AG04449 (cell line): ENCODE data around the gene SEPTIN5.

Experiments
- CTCF ChIA-PET: fragments of 350-600 bp; formaldehyde crosslinking; extraction: SDS; loops from one replicate; lab custom pipeline; 2021; ENCODE audit warnings: antibody characterized with exemption; lab: Yijun Ruan, JAX
- POLR2A ChIA-PET: fragments of 400-600, 350-600 bp; formaldehyde crosslinking; extraction: SDS; loops from one replicate; lab custom pipeline; 2020; ENCODE audit warnings: antibody characterized with exemption, inconsistent platforms; lab: Yijun Ruan, JAX
- DNase-seq: peaks from one replicate; pipeline ENCODE4 v3.0.0-alpha.2; 2010; ENCODE audit warnings: low read depth, low spot score
- H3K4me3 ChIP-seq: 2 replicates; pipeline ENCODE4 v1.5.1; 2011; ENCODE audit warnings: low read depth, mild to moderate bottlenecking, control low read depth, low read length
- TF ChIP-seq, protein P1 (sequence below): IDR thresholded peaks from one replicate; pipeline ENCODE4 v1.5.1; 2011; ENCODE audit warnings: mild to moderate bottlenecking, moderate library complexity, low read length, control low read depth, inconsistent platforms; ENCODE audit not compliant: insufficient read depth; ENCODE audit errors: missing control alignments

Gene SEPTIN5

DNA sequence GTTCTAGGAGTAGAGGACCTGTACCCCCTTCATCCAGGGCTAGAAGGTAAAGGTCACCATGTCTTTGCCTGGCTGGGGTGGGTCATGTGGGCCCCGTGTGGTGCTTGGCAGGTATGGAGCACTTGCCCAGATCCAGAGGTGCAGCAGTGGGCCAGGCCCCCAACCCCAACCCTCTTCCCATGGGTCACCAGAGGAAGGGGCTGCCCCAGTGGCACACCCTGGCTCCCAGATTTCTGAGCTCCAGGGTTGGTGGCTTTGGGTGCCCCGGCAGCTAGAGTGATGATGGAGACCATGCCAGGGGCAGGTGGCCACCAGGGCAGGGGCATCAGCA is 6.7 kb downstream of the SEPTIN5 start:
- TF ChIP-seq, protein P1, sequence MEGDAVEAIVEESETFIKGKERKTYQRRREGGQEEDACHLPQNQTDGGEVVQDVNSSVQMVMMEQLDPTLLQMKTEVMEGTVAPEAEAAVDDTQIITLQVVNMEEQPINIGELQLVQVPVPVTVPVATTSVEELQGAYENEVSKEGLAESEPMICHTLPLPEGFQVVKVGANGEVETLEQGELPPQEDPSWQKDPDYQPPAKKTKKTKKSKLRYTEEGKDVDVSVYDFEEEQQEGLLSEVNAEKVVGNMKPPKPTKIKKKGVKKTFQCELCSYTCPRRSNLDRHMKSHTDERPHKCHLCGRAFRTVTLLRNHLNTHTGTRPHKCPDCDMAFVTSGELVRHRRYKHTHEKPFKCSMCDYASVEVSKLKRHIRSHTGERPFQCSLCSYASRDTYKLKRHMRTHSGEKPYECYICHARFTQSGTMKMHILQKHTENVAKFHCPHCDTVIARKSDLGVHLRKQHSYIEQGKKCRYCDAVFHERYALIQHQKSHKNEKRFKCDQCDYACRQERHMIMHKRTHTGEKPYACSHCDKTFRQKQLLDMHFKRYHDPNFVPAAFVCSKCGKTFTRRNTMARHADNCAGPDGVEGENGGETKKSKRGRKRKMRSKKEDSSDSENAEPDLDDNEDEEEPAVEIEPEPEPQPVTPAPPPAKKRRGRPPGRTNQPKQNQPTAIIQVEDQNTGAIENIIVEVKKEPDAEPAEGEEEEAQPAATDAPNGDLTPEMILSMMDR = no peak
- no peak overlapping the region; the same call in 1 of the 2 replicates for H3K4me3 ChIP-seq
- POLR2A ChIA-PET = no interaction called here
- CTCF ChIA-PET = interaction anchor here (0.8 to 3.4 kb wide), 2 partner anchors 10 to 89 kb away, joined by 3 to 32 read pairs; no protein-coding TSS in a partner anchor
- no peak for DNase-seq

DNA sequence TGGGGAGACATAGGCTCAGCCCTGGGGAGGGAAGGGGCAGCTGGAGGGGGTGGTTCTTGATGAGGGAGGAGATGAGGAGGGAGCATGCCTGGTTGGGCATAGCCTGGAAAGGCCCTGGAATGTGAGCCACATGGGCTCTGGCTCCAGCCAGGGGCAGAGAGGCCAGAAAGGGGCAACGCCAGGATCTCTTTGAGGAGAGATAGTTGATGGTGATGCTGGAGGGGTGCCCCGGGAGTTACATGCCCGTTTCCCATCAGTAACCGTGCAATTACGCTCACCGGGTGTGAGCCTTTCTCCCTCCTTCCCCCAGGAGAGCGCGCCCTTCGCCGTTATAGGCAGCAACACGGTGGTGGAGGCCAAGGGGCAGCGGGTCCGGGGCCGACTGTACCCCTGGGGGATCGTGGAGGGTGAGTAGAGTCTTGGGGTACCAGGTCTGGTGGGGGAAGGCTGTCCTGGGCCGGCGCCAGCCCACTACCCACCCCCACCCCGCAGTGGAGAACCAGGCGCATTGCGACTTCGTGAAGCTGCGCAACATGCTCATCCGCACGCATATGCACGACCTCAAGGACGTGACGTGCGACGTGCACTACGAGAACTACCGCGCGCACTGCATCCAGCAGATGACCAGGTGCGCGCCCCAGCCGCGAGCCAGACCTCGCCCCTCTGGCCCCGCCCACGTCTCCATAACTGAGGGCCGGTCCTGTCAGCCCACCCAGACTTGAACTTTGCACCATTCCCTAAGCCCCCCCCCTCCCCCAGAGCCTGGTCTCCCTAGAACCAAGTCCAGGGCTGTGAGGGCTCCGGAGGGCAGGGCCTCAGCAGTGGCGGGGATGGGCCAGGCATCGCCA is 7.3 kb downstream of the SEPTIN5 start:
- H3K4me3 ChIP-seq = no peak overlapping the region
- CTCF ChIA-PET = interaction anchor here (0.8 to 3.4 kb wide), 3 partner anchors 9 to 89 kb away, joined by 3 to 32 read pairs (median 13); no protein-coding TSS in a partner anchor
- TF ChIP-seq, protein P1 = no peak
- no peak for DNase-seq
- POLR2A ChIA-PET = no interaction called here

DNA sequence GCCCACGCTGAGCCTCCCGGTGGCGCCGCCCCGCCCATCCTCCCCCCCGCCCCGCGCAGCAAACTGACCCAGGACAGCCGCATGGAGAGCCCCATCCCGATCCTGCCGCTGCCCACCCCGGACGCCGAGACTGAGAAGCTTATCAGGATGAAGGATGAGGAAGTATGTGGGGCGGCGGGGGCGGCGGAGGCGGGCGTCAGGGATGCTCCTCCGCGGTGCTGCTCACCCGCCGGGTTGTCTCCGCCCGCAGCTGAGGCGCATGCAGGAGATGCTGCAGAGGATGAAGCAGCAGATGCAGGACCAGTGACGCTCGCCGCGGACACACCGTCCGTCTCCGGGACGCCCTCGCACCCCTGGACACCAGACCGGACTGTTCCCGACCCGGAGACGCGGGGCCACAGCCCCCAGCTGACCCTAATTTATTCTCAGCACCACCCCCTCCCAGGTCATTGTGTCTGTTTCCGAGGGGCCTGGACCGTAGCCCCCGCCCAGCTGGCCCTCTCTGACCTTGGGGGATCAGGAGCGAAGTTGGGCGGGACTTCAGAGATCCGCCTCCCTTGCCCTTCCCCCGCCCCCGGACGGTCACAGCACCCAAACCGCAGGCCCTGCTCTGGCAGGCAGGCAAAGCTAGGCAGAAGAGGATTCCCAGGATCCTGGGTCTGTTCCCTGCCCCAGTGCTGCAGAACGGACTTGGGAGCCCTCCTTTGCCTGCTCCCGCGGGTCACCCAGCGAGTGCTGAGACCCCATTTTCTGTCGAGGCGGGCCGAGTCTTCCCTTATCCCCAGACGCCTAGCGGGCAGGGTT is 8.1 kb downstream of the SEPTIN5 start:
- ChIA-PET CTCF (interaction anchor here (1.5 kb wide), 1 partner anchor 8 kb away, joined by 13 read pairs; no protein-coding TSS in a partner anchor), POLR2A (no interaction called here)
- TF ChIP-seq, protein P1 = no peak
- no peak for DNase-seq
- no peak overlapping the region for H3K4me3 ChIP-seq

DNA sequence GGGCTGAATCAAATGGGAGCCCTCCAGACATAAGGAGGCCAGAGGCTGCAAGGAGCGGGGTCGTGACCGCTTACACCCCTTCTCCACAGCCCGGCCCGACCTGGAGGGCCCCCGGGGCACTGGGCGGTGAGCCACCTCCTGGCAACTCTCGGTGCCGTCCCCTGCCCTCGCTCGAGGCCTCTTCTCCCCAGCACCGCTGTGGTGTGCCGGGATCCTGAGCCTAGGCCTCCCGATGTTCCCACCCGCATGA is 8.6 kb downstream of the SEPTIN5 start:
- no peak overlapping the region for H3K4me3 ChIP-seq
- TF ChIP-seq, protein P1 = no peak
- ChIA-PET POLR2A (no interaction called here), CTCF (interaction anchor here (1.5 kb wide), 1 partner anchor 8 kb away, joined by 13 read pairs; no protein-coding TSS in a partner anchor)
- no peak for DNase-seq

DNA sequence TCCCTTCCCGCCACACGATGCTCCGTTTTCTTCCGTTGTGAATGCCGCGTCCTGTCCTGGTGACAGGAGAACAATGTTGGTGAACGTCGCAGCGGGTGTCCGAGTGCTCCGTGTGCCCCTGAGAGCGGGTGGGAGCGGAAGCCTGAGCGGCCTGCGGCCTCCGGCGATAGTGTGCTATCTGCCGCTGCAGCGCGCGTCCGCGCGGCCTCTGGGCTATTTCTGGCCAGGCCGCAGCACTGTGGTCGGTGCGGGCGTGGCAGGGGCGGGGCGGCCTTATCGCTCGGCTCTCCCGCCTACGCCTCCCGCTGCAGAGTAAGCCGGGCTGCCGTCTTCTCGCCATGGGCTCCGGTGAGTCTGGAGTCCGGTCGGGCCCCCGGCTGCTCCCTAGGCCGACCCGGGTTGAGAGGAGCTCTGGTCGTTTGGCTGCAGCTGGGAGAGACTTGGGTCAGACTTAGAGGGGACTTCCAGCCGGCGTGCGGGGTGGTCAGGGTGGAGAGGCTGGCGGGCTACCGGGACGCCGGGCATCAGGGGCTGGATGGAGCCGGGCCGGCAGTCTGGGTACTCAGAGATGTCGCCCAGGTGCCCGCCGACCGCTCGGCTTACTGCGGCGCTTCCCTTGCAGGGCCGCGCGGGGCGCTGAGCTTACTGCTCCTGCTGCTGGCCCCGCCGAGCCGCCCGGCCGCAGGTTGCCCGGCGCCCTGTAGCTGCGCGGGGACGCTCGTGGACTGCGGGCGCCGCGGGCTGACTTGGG is 9.1 kb downstream of the SEPTIN5 start, which contains the start of gene GP1BB:
TSS of gene GP1BB (plus strand) at position 308 of the 751 bp plus-strand sequence. CDS start at position 339, 31 bp downstream.
- CTCF ChIA-PET = interaction anchor here (1.5 kb wide), 1 partner anchor 7 kb away, joined by 13 read pairs; no protein-coding TSS in a partner anchor
- DNase-seq = no peak
- POLR2A ChIA-PET = no interaction called here
- no peak within 1 kb of the TSS for H3K4me3 ChIP-seq
- TF ChIP-seq, protein P1 = no peak
